SU-DHL-6 (cell line): Measurements from ENCODE around the gene HOXC4.
"Not testable (repeated sequence)": the region's sequence is repeated elsewhere in the genome, so short reads cannot be mapped to it uniquely, and the experiment has no call there.

Experiments
- EZH2phosphoT487 ChIP-seq: fragments of 200-600 bp; sonication (generic), shearing (Covaris generic); conservative IDR thresholded peaks from 2 replicates; pipeline ENCODE4 v1.6.1; 2018; ENCODE audit warnings: mild to moderate bottlenecking, antibody characterized with exemption, low read length, moderate library complexity, mixed read lengths
- TF ChIP-seq, protein P1 (sequence below): fragments of 200-600 bp; sonication (generic); IDR thresholded peaks from one replicate; pipeline ENCODE4 v1.5.1; 2017; ENCODE audit warnings: antibody characterized with exemption, mild to moderate bottlenecking, low read length, moderate library complexity; ENCODE audit not compliant: insufficient read depth, poor library complexity, severe bottlenecking

GRCh38 chr12:54098644-54099043, 45.0 kb downstream of the HOXC4 start:
- TF ChIP-seq, protein P1, sequence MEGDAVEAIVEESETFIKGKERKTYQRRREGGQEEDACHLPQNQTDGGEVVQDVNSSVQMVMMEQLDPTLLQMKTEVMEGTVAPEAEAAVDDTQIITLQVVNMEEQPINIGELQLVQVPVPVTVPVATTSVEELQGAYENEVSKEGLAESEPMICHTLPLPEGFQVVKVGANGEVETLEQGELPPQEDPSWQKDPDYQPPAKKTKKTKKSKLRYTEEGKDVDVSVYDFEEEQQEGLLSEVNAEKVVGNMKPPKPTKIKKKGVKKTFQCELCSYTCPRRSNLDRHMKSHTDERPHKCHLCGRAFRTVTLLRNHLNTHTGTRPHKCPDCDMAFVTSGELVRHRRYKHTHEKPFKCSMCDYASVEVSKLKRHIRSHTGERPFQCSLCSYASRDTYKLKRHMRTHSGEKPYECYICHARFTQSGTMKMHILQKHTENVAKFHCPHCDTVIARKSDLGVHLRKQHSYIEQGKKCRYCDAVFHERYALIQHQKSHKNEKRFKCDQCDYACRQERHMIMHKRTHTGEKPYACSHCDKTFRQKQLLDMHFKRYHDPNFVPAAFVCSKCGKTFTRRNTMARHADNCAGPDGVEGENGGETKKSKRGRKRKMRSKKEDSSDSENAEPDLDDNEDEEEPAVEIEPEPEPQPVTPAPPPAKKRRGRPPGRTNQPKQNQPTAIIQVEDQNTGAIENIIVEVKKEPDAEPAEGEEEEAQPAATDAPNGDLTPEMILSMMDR = not testable (repeated sequence)
- TF ChIP-seq EZH2phosphoT487 = not testable (repeated sequence)
